HG03175 (cell line): ENCODE data around the gene ROBO2.

Experiments used
- ATAC-seq: cut with Tn5 transposase; IDR thresholded peaks from one replicate; pipeline ENCODE4 v1.9.1; 2021; ENCODE audit warnings: mild to moderate bottlenecking, moderate library complexity; ENCODE audit not compliant: unreplicated experiment

The ROBO2 gene

GRCh38 chr3:77626157-77626556 lies 586.3 kb downstream of the ROBO2 start:
- no peak for ATAC-seq

GRCh38 chr3:77648214-77648613 lies 608.3 kb downstream of the ROBO2 start:
- no peak for ATAC-seq

- ATAC-seq, result no peak
Measured at GRCh38 chr3:77648664-77649063, 608.8 kb downstream of the ROBO2 start.

- no peak for ATAC-seq
Measured at GRCh38 chr3:77652624-77653023, 612.7 kb downstream of the ROBO2 start.

- ATAC-seq, result no peak
Measured at GRCh38 chr3:77655396-77655795, 615.5 kb downstream of the ROBO2 start.

GRCh38 chr3:77660718-77661117 lies 620.8 kb downstream of the ROBO2 start:
- ATAC-seq, result no peak

GRCh38 chr3:77667901-77668300 lies 628.0 kb downstream of the ROBO2 start:
- ATAC-seq, result no peak

- ATAC-seq, result no peak
Measured at GRCh38 chr3:77668376-77668775, 628.5 kb downstream of the ROBO2 start.

- no peak for ATAC-seq
Measured at GRCh38 chr3:77672016-77672415, 632.1 kb downstream of the ROBO2 start.

- ATAC-seq, result no peak
Measured at GRCh38 chr3:77682162-77682561, 642.3 kb downstream of the ROBO2 start.

GRCh38 chr3:77684115-77684514 lies 644.2 kb downstream of the ROBO2 start:
- ATAC-seq, result no peak

GRCh38 chr3:77685713-77686112 lies 645.8 kb downstream of the ROBO2 start:
- no peak for ATAC-seq

GRCh38 chr3:77686560-77686959 lies 646.7 kb downstream of the ROBO2 start:
- ATAC-seq, result no peak

- ATAC-seq, result no peak
Measured at GRCh38 chr3:77687545-77687944, 647.6 kb downstream of the ROBO2 start.

GRCh38 chr3:77690284-77690845 lies 650.5 kb downstream of the ROBO2 start:
- no peak for ATAC-seq

GRCh38 chr3:77693147-77693546 lies 653.2 kb downstream of the ROBO2 start:
- no peak for ATAC-seq

GRCh38 chr3:77699125-77699691 lies 659.3 kb downstream of the ROBO2 start:
- no peak for ATAC-seq
